HuH-7.5 (cell line): ENCODE data around the gene MYBPC2.
A peak's percentile ranks its signal among the peaks of the same experiment; 100 is the strongest.
"Not testable (repeated sequence)": the region's sequence is repeated elsewhere in the genome, so short reads cannot be mapped to it uniquely, and the experiment has no call there.

ENCODE experiments used
- DNase-seq: peaks from one replicate; pipeline ENCODE4 v3.0.0; 2011; ENCODE audit warnings: low spot score

Gene MYBPC2

GRCh38 chr19:50432221-50433028 is at the start of gene MYBPC2:
TSS of gene MYBPC2 (plus strand) at chr19:50432892. CDS start at chr19:50432954, 62 bp downstream.
- no peak for DNase-seq

- DNase-seq: no peak
These were observed 49.5 kb upstream of the MYBPC2 start for GRCh38 chr19:50383001-50383851.

GRCh38 chr19:50383852-50384684 is 48.6 kb upstream of the MYBPC2 start, which contains the start of gene POLD1:
TSS of gene POLD1 (plus strand) at chr19:50384347. CDS start at chr19:50398852, 14,505 bp downstream.
- peak; percentile 99 for DNase-seq

- no peak for DNase-seq
These were observed 47.8 kb upstream of the MYBPC2 start for GRCh38 chr19:50384685-50385535.

- DNase-seq: no peak
These were observed 45.4 kb upstream of the MYBPC2 start for GRCh38 chr19:50387176-50387867.

- no peak for DNase-seq
These were observed 44.8 kb upstream of the MYBPC2 start for GRCh38 chr19:50387868-50388245.

GRCh38 chr19:50390295-50390694 is 42.4 kb upstream of the MYBPC2 start:
- not testable (repeated sequence) for DNase-seq

- not testable (repeated sequence) for DNase-seq
These were observed 41.7 kb upstream of the MYBPC2 start for GRCh38 chr19:50390952-50391351.

- DNase-seq: no peak
These were observed 39.9 kb upstream of the MYBPC2 start for GRCh38 chr19:50392759-50393158.

- no peak for DNase-seq
These were observed 39.1 kb upstream of the MYBPC2 start for GRCh38 chr19:50393589-50393988.

GRCh38 chr19:50394017-50394416 is 38.7 kb upstream of the MYBPC2 start:
- DNase-seq: no peak

- no peak for DNase-seq
These were observed 33.9 kb upstream of the MYBPC2 start for GRCh38 chr19:50398675-50399367.

- DNase-seq: no peak
These were observed 33.3 kb upstream of the MYBPC2 start for GRCh38 chr19:50399368-50399745.

GRCh38 chr19:50401605-50402450 is 30.9 kb upstream of the MYBPC2 start:
- no peak for DNase-seq

GRCh38 chr19:50402544-50403301 is 30.0 kb upstream of the MYBPC2 start:
- DNase-seq: no peak

- no peak for DNase-seq
These were observed 26.4 kb upstream of the MYBPC2 start for GRCh38 chr19:50406156-50406820.

- DNase-seq: no peak
These were observed 25.9 kb upstream of the MYBPC2 start for GRCh38 chr19:50406829-50407228.

- DNase-seq: no peak
These were observed 23.3 kb upstream of the MYBPC2 start for GRCh38 chr19:50409347-50409746.
